NB4 (cell line): ENCODE data around the gene LYRM2.

ENCODE experiments used
- DNase-seq: peaks from one replicate; pipeline ENCODE4 v3.0.0; 2010; ENCODE audit warnings: low read depth
- H3K4me3 ChIP-seq: one replicate; pipeline ENCODE4 v1.5.1; 2011; ENCODE audit warnings: mild to moderate bottlenecking, low read depth, low read length, moderate library complexity
- MAX ChIP-seq: IDR thresholded peaks from 2 replicates; pipeline ENCODE4 v1.6.1; 2011; ENCODE audit warnings: low read depth, low read length
- MYC ChIP-seq: IDR thresholded peaks from 2 replicates; pipeline ENCODE4 v1.6.1; 2011; ENCODE audit warnings: low read depth, low read length
- POLR2A ChIP-seq: IDR thresholded peaks from 2 replicates; pipeline ENCODE4 v1.6.1; 2011; ENCODE audit warnings: mild to moderate bottlenecking; ENCODE audit not compliant: insufficient read length; ENCODE audit errors: extremely low read depth
- TF ChIP-seq, protein P1 (sequence below): IDR thresholded peaks from one replicate; pipeline ENCODE4 v1.5.1; 2012; ENCODE audit warnings: low read depth, low read length

The LYRM2 gene

GRCh38 chr6:89555806-89556205 is 82.7 kb downstream of the LYRM2 start:
- TF ChIP-seq, protein P1, sequence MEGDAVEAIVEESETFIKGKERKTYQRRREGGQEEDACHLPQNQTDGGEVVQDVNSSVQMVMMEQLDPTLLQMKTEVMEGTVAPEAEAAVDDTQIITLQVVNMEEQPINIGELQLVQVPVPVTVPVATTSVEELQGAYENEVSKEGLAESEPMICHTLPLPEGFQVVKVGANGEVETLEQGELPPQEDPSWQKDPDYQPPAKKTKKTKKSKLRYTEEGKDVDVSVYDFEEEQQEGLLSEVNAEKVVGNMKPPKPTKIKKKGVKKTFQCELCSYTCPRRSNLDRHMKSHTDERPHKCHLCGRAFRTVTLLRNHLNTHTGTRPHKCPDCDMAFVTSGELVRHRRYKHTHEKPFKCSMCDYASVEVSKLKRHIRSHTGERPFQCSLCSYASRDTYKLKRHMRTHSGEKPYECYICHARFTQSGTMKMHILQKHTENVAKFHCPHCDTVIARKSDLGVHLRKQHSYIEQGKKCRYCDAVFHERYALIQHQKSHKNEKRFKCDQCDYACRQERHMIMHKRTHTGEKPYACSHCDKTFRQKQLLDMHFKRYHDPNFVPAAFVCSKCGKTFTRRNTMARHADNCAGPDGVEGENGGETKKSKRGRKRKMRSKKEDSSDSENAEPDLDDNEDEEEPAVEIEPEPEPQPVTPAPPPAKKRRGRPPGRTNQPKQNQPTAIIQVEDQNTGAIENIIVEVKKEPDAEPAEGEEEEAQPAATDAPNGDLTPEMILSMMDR: no peak
- no peak for TF ChIP-seq MAX
- TF ChIP-seq POLR2A: no peak
- TF ChIP-seq MYC: no peak
- H3K4me3 ChIP-seq: no peak overlapping the region
- DNase-seq: no peak

GRCh38 chr6:89555031-89555430 is 83.5 kb downstream of the LYRM2 start:
- no peak overlapping the region for H3K4me3 ChIP-seq
- DNase-seq: no peak
- TF ChIP-seq, protein P1: no peak
- no peak for TF ChIP-seq MYC
- no peak for TF ChIP-seq MAX
- TF ChIP-seq POLR2A: no peak

DNA sequence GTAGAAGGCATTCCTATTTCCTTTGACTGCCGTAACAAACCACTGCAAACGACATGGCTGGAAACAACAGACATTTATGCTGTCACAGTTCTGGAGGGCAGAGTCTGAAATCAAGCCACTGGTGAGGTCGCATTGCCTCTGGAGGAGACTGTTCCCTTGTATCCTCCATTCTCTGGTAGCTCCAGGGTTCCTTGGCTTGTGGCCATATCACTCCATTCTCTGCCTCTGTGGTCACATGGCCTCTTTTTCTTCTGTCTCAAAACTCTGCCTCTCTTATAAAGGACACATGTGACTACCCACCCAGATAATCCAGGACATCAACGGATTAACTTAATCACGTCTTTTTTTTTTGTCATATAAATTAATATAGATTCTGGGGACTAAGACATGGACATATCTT is 84.4 kb downstream of the LYRM2 start:
- TF ChIP-seq POLR2A: no peak
- no peak for TF ChIP-seq MYC
- TF ChIP-seq, protein P1: no peak
- TF ChIP-seq MAX: no peak
- no peak overlapping the region for H3K4me3 ChIP-seq
- no peak for DNase-seq

GRCh38 chr6:89553431-89553830 is 85.1 kb downstream of the LYRM2 start:
- H3K4me3 ChIP-seq: no peak overlapping the region
- no peak for DNase-seq
- TF ChIP-seq, protein P1: no peak
- TF ChIP-seq POLR2A (no peak), MYC (no peak), MAX (no peak)

DNA sequence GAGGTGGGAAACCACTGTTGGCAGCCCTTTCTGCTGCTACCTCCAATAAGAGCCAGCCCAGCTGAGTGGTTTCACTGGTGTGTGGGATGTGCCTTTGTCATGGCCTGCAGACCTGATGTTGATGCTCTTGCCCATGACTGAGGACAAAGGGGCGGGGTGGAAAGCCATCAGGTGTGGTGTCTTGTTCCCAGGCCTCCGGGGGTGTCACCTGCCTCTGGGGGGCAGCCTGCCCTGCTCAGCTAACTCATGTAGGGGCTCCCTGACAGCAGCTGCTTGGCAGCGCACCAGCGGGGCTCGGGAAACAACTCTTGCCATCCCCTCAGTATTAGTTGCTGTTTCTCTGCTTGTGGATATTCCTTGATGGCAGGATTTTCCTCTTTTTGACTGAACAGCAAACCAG is 91.3 kb downstream of the LYRM2 start:
- TF ChIP-seq MYC: no peak
- no peak overlapping the region for H3K4me3 ChIP-seq
- DNase-seq: no peak

- TF ChIP-seq, protein P1: no peak
- no peak for TF ChIP-seq MAX
- TF ChIP-seq MYC: no peak
- no peak for TF ChIP-seq POLR2A
- no peak overlapping the region for H3K4me3 ChIP-seq
- no peak for DNase-seq
Observed at GRCh38 chr6:89542866-89543265, 95.7 kb downstream of the LYRM2 start.
